Endodermal cell (in vitro differentiated cells): ENCODE measurements around the gene C19orf81. TPM values are rescaled to one million over a fixed set of nuclear protein-coding genes. Genes with fewer than 3 reads are reported as not detected.

ENCODE experiments used
- DNase-seq: peaks from one replicate; pipeline ENCODE4 v3.0.0-alpha.2; 2017
- H3K27ac ChIP-seq: 2 replicates; pipeline ENCODE4 v1.5.1; 2013; ENCODE audit warnings: mild to moderate bottlenecking, low read depth, low read length, moderate library complexity
- H3K27me3 ChIP-seq: 2 replicates; pipeline ENCODE4 v1.6.1; 2013; ENCODE audit warnings: mild to moderate bottlenecking, low read length, moderate library complexity; ENCODE audit not compliant: insufficient read depth, control insufficient read depth, poor library complexity, severe bottlenecking
- H3K36me3 ChIP-seq: 2 replicates; pipeline ENCODE4 v1.7.0; 2013; ENCODE audit warnings: mild to moderate bottlenecking, low read length, moderate library complexity; ENCODE audit not compliant: control insufficient read depth, insufficient read depth
- H3K4me1 ChIP-seq: one replicate; pipeline ENCODE4 v1.7.0; 2013; ENCODE audit warnings: low read length; ENCODE audit not compliant: control insufficient read depth, insufficient read depth
- H3K4me3 ChIP-seq: 2 replicates; pipeline ENCODE4 v1.5.1; 2013; ENCODE audit warnings: mild to moderate bottlenecking, low read length, moderate library complexity
- H3K9ac ChIP-seq: 2 replicates; pipeline ENCODE4 v1.6.1; 2013; ENCODE audit warnings: mild to moderate bottlenecking, low read length, moderate library complexity; ENCODE audit not compliant: poor library complexity, severe bottlenecking; ENCODE audit errors: extremely low read depth
- H3K9me3 ChIP-seq: 2 replicates; pipeline ENCODE4 v1.6.1; 2013; ENCODE audit warnings: mild to moderate bottlenecking, low read length, moderate library complexity; ENCODE audit not compliant: control insufficient read depth
- H3K27ac Mint-ChIP-seq: 2 replicates; pipeline ENCODE4 v1.8.0; 2020; ENCODE audit warnings: mixed read lengths
- H3K27me3 Mint-ChIP-seq: 2 replicates; pipeline ENCODE4 v1.8.0; 2021; ENCODE audit warnings: mild to moderate bottlenecking, mixed read lengths; ENCODE audit not compliant: insufficient read depth
- H3K36me3 Mint-ChIP-seq: 2 replicates; pipeline ENCODE4 v1.8.0; 2020; ENCODE audit warnings: low read depth, mixed read lengths
- H3K4me1 Mint-ChIP-seq: 2 replicates; pipeline ENCODE4 v1.8.0; 2020; ENCODE audit warnings: mixed read lengths
- H3K4me3 Mint-ChIP-seq: 2 replicates; pipeline ENCODE4 v1.8.0; 2020; ENCODE audit warnings: mild to moderate bottlenecking, moderate library complexity, mixed read lengths
- H3K9me3 Mint-ChIP-seq: 2 replicates; pipeline ENCODE4 v1.8.0; 2020; ENCODE audit warnings: mild to moderate bottlenecking, mixed read lengths
- CTCF ChIP-seq: fragments of 200-600 bp; sonication (generic); conservative IDR thresholded peaks from 2 replicates; pipeline ENCODE4 v1.5.0; 2021; ENCODE audit warnings: antibody characterized with exemption, mild to moderate bottlenecking
- WGBS, 2 experiments: methylation state at CpG; one replicate each; pipeline versions ENCODE4 v1.1.5 to v1.1.7; 2013; ENCODE audit warnings: missing lambda C conversion rate in 2 of 2, mixed read lengths in 1 of 2; ENCODE audit not compliant: insufficient coverage in 1 of 2, insufficient read length in 1 of 2; 5-methylcytosine and 5-hydroxymethylcytosine counted together
- total RNA-seq, 2 donors: library from RNA; stranded (reverse); fragmentation: NEBNext Ultra II Directional in 1 of 2; extraction: Animal tissue kit (Norgen Biotek cat#: 25700) in 1 of 2; gene quantifications; 2 replicates in 1 of 2; 3 replicates in 1 of 2; pipeline ENCODE4 v1.2.1, GENCODE V29; 2021

The C19orf81 gene
- total RNA-seq, 2 donors from 2014 or later: 11.3 to 26.8 TPM

GRCh38 chr19:50657222-50657669 is 8.0 kb downstream of the C19orf81 start:
- peak overlapping the region; percentile 82 for H3K4me3 ChIP-seq
- Mint-ChIP-seq H3K27ac (peak overlapping the region; percentile 97), H3K4me1 (peaks cover 7% of the 10 kb centered on the region), H3K36me3 (no peaks in the 10 kb centered on the region), H3K9me3 (peaks cover 8% of the 10 kb centered on the region), H3K27me3 (peaks cover 67% of the 10 kb centered on the region), H3K4me3 (peak overlapping the region; percentile 82)
- H3K27ac ChIP-seq: no peak overlapping the region
- no peak overlapping the region for H3K9ac ChIP-seq
- 61 to 70% methylated on average over 5 to 6 of the region's 6 CpGs for WGBS, 2 experiments
- no peaks in the 10 kb centered on the region for H3K36me3 ChIP-seq
- no peak for TF ChIP-seq CTCF
- no peaks in the 10 kb centered on the region for H3K4me1 ChIP-seq
- H3K9me3 ChIP-seq: peaks cover 18% of the 10 kb centered on the region
- no peak for DNase-seq
- no peaks in the 10 kb centered on the region for H3K27me3 ChIP-seq

- Mint-ChIP-seq H3K9me3 (peaks cover 8% of the 10 kb centered on the region), H3K27me3 (peaks cover 67% of the 10 kb centered on the region), H3K4me3 (peak overlapping the region; percentile 82), H3K27ac (peak overlapping the region; percentile 99), H3K4me1 (peaks cover 7% of the 10 kb centered on the region), H3K36me3 (no peaks in the 10 kb centered on the region)
- no peaks in the 10 kb centered on the region for H3K27me3 ChIP-seq
- WGBS, 2 experiments: 35 to 52% methylated on average over 10 to 38 of the region's 38 CpGs
- TF ChIP-seq CTCF: no peak
- peak; percentile 100 for DNase-seq
- peaks cover 18% of the 10 kb centered on the region for H3K9me3 ChIP-seq
- H3K4me1 ChIP-seq: no peaks in the 10 kb centered on the region
- no peaks in the 10 kb centered on the region for H3K36me3 ChIP-seq
- no peak overlapping the region for H3K27ac ChIP-seq
- H3K4me3 ChIP-seq: peak overlapping the region; percentile 88
- peak overlapping the region; percentile 40 for H3K9ac ChIP-seq
Measured at GRCh38 chr19:50657712-50658440, 8.6 kb downstream of the C19orf81 start.

- peak overlapping the region; percentile 90 for H3K27ac ChIP-seq
- H3K36me3 ChIP-seq: no peaks in the 10 kb centered on the region
- H3K4me3 Mint-ChIP-seq: peak overlapping the region; percentile 82
- H3K27ac Mint-ChIP-seq: peak overlapping the region; percentile 99
- peak overlapping the region; percentile 88 for H3K4me3 ChIP-seq
- no peaks in the 10 kb centered on the region for H3K36me3 Mint-ChIP-seq
- no peaks in the 10 kb centered on the region for H3K4me1 ChIP-seq
- peak overlapping the region; percentile 80 for H3K9ac ChIP-seq
- peaks cover 4% of the 10 kb centered on the region for H3K4me1 Mint-ChIP-seq
- H3K9me3 Mint-ChIP-seq: peaks cover 8% of the 10 kb centered on the region
- H3K27me3 Mint-ChIP-seq: peaks cover 71% of the 10 kb centered on the region
- 49 to 54% methylated on average over 29 to 67 of the region's 67 CpGs for WGBS, 2 experiments
- TF ChIP-seq CTCF: no peak
- peaks cover 18% of the 10 kb centered on the region for H3K9me3 ChIP-seq
- peak; percentile 97 for DNase-seq
- no peaks in the 10 kb centered on the region for H3K27me3 ChIP-seq
Measured at GRCh38 chr19:50658441-50659317, 9.4 kb downstream of the C19orf81 start.
